Parathyroid adenoma (tissue), 2 donors: ENCODE measurements around the gene NAV2.

Source experiments
- H2AFZ ChIP-seq: fragments of 300-600 bp; sonication (generic); one replicate; pipeline ENCODE4 v1.7.0; 2017; ENCODE audit warnings: antibody characterized with exemption, mild to moderate bottlenecking
- H3K27ac ChIP-seq: fragments of 300-600 bp; sonication (generic); one replicate; pipeline ENCODE4 v1.7.0; 2017
- H3K27me3 ChIP-seq: fragments of 300-600 bp; sonication (generic); one replicate; pipeline ENCODE4 v1.7.0; 2017; ENCODE audit warnings: low read length; ENCODE audit not compliant: control insufficient read depth, insufficient read depth
- H3K36me3 ChIP-seq: fragments of 300-600 bp; sonication (generic); one replicate; pipeline ENCODE4 v1.7.0; 2017; ENCODE audit warnings: low read length; ENCODE audit not compliant: control insufficient read depth, insufficient read depth
- H3K4me1 ChIP-seq: fragments of 300-600 bp; sonication (generic); one replicate; pipeline ENCODE4 v1.7.0; 2017; ENCODE audit warnings: control low read depth
- H3K4me2 ChIP-seq: fragments of 300-600 bp; sonication (generic); one replicate; pipeline ENCODE4 v1.7.0; 2017; ENCODE audit warnings: low read length
- H3K4me3 ChIP-seq: fragments of 300-600 bp; sonication (generic); one replicate; pipeline ENCODE4 v1.7.0; 2017; ENCODE audit warnings: low read depth, low read length
- H3K79me2 ChIP-seq: fragments of 300-600 bp; sonication (generic); one replicate; pipeline ENCODE4 v1.7.0; 2017; ENCODE audit warnings: control low read depth
- H3K9ac ChIP-seq: fragments of 300-600 bp; sonication (generic); one replicate; pipeline ENCODE4 v1.7.0; 2017; ENCODE audit warnings: mild to moderate bottlenecking
- H3K9me3 ChIP-seq: fragments of 300-600 bp; sonication (generic); one replicate; pipeline ENCODE4 v1.7.0; 2017; ENCODE audit warnings: low read length; ENCODE audit not compliant: control insufficient read depth
- CTCF ChIP-seq: fragments of 300-600 bp; sonication (generic); IDR thresholded peaks from one replicate; pipeline ENCODE4 v1.7.0; 2017; ENCODE audit warnings: antibody characterized with exemption, mild to moderate bottlenecking
- donor health status: primary hyperparathyroidism.

Gene NAV2

GRCh38 chr11:20060181-20060580 lies 347.5 kb downstream of the NAV2 start:
- no peak overlapping the region for H3K27ac ChIP-seq

GRCh38 chr11:20060647-20061205 lies 348.1 kb downstream of the NAV2 start:
- Histone ChIP-seq H3K4me1 (peaks cover 4% of the 10 kb centered on the region), H3K27ac (no peak overlapping the region), H3K4me3 (no peak overlapping the region), H3K36me3 (no peaks in the 10 kb centered on the region), H3K9me3 (no peaks in the 10 kb centered on the region), H3K27me3 (no peaks in the 10 kb centered on the region), H3K9ac (no peak overlapping the region), H3K4me2 (no peak overlapping the region), H2AFZ (no peak overlapping the region), H3K79me2 (no peaks in the 10 kb centered on the region)
- no peak for TF ChIP-seq CTCF

More at GRCh38 chr11:20060181-20060580, 347.5 kb downstream of the NAV2 start:
- no peaks in the 10 kb centered on the region for H3K79me2 ChIP-seq
- no peaks in the 10 kb centered on the region for H3K27me3 ChIP-seq
- H3K4me1 ChIP-seq: peaks cover 4% of the 10 kb centered on the region
- H3K36me3 ChIP-seq: no peaks in the 10 kb centered on the region
- no peak overlapping the region for H2AFZ ChIP-seq
- H3K9ac ChIP-seq: no peak overlapping the region
- no peak overlapping the region for H3K4me2 ChIP-seq
- no peak overlapping the region for H3K4me3 ChIP-seq
- TF ChIP-seq CTCF: no peak
- H3K9me3 ChIP-seq: no peaks in the 10 kb centered on the region

GRCh38 chr11:20061776-20062175 lies 349.1 kb downstream of the NAV2 start:
- H3K9me3 ChIP-seq: no peaks in the 10 kb centered on the region
- H3K9ac ChIP-seq: no peak overlapping the region
- no peak overlapping the region for H3K27ac ChIP-seq
- no peaks in the 10 kb centered on the region for H3K79me2 ChIP-seq
- no peak overlapping the region for H3K4me2 ChIP-seq
- no peak for TF ChIP-seq CTCF
- no peak overlapping the region for H2AFZ ChIP-seq
- H3K4me1 ChIP-seq: no peaks in the 10 kb centered on the region
- no peak overlapping the region for H3K4me3 ChIP-seq
- no peaks in the 10 kb centered on the region for H3K36me3 ChIP-seq
- no peaks in the 10 kb centered on the region for H3K27me3 ChIP-seq

- Histone ChIP-seq H2AFZ (no peak overlapping the region), H3K27ac (no peak overlapping the region), H3K9ac (no peak overlapping the region), H3K27me3 (no peaks in the 10 kb centered on the region), H3K4me2 (no peak overlapping the region), H3K4me3 (no peak overlapping the region), H3K36me3 (no peaks in the 10 kb centered on the region), H3K9me3 (no peaks in the 10 kb centered on the region), H3K79me2 (no peaks in the 10 kb centered on the region), H3K4me1 (no peaks in the 10 kb centered on the region)
- no peak for TF ChIP-seq CTCF
Measured at GRCh38 chr11:20064961-20065405, 352.3 kb downstream of the NAV2 start.

DNA sequence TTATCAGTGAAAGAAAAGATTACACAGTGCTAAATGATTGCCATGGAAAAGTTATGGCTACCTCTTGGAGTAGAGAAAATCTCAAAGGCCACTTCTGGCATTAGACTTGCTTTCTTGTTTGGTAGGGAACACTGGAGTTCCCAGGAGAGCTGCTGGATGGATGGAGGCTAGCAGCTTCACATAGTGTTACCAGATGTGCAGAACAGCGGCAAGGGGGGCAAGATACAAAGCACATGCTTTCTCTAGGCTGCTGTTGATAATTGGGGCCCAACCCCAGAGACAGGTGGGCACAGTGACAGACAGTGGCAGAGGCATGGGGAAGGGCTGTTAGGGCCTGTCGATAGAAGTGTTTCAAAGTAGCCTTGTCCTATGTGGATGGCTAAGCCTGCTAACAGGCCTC lies 352.8 kb downstream of the NAV2 start:
- H3K79me2 ChIP-seq: no peaks in the 10 kb centered on the region
- no peak overlapping the region for H3K9ac ChIP-seq
- H3K27me3 ChIP-seq: no peaks in the 10 kb centered on the region
- no peaks in the 10 kb centered on the region for H3K4me1 ChIP-seq
- H3K4me2 ChIP-seq: no peak overlapping the region
- TF ChIP-seq CTCF: no peak
- no peak overlapping the region for H3K4me3 ChIP-seq
- H3K9me3 ChIP-seq: no peaks in the 10 kb centered on the region
- no peak overlapping the region for H2AFZ ChIP-seq
- no peak overlapping the region for H3K27ac ChIP-seq
- no peaks in the 10 kb centered on the region for H3K36me3 ChIP-seq
